ENCODE measurements around the gene CXCL10.
"Not testable (repeated sequence)": the region's sequence is repeated elsewhere in the genome, so short reads cannot be mapped to it uniquely, and the experiment has no call there.

The CXCL10 gene

DNA sequence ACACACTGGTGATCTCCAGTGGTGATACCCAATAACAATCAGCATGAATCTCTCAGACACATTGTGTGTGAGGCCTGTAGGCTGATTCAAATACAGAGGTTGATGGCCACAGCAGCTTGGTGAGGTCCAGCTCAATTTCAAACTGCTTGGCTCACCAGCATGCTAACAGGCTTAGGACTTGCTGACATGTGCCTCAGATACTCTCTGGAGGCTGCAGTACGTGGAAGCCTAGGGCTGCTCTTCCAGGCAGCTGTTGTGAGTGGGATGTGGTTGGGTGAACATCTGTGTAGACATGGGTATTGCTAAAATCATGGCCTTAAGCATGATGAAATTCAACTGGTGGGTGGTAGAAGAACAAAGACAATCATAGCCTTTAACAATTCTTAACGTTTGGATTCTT, 20.3 kb downstream of the CXCL10 start:
- DNase-seq (ENCODE audit: insufficient read length): no peak
- TF ChIP-seq POLR2A (IDR thresholded peaks at IDR 0.05; ENCODE audit: low read depth, low read length): no peak
- TF ChIP-seq POLR2AphosphoS5 (IDR thresholded peaks at IDR 0.05; ENCODE audit: low read depth, low read length): no peak
- TF ChIP-seq TAF1 (IDR thresholded peaks at IDR 0.05; ENCODE audit: borderline replicate concordance, low read depth, low read length): no peak
- no peak for FAIRE-seq

DNA sequence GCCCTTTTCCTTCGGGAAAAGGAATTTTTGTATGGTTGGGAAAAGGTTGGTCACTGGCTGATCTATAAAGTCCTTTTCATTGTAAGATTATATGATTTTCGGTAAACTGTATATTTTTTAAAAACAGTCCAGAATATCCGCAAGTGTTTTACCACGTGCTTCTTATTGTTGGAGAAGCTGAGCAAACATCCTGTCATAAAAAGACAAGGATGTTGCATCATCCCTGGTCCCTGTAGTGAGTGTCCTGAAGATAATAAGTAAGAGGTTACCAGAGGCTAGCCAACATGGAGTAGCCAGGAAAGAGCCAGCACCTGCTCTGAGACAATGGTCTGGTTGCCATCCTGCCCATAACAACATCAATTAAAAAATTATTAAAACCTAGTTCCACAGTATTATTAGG, 21.1 kb downstream of the CXCL10 start:
- FAIRE-seq (no peak), DNase-seq (ENCODE audit: insufficient read length) (no peak)
- TF ChIP-seq POLR2A (IDR thresholded peaks at IDR 0.05; ENCODE audit: low read depth, low read length) (no peak), TAF1 (IDR thresholded peaks at IDR 0.05; ENCODE audit: borderline replicate concordance, low read depth, low read length) (no peak), POLR2AphosphoS5 (IDR thresholded peaks at IDR 0.05; ENCODE audit: low read depth, low read length) (no peak)

DNA sequence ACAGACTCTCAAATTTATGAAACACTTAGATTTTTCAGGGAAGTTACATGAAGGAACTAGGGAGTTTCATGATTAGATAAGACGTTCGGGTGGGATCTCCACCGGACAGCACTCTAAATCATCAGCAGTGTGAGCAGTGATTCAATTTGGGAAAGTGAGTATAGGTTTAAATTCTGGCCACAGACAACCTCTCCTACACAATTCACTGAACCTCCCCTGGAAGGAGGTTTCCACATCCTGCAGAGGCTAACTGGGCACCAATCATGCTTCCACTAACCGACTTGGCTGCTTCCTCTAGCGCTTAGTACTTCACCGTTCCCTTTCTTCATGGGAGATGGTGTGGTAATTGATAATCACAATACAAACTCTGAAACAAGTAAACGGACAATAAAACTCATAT, 21.6 kb downstream of the CXCL10 start:
- TF ChIP-seq TAF1 (IDR thresholded peaks at IDR 0.05; ENCODE audit: borderline replicate concordance, low read depth, low read length) (no peak), POLR2AphosphoS5 (IDR thresholded peaks at IDR 0.05; ENCODE audit: low read depth, low read length) (no peak), POLR2A (IDR thresholded peaks at IDR 0.05; ENCODE audit: low read depth, low read length) (no peak)
- DNase-seq (ENCODE audit: insufficient read length): no peak
- FAIRE-seq: no peak

DNA sequence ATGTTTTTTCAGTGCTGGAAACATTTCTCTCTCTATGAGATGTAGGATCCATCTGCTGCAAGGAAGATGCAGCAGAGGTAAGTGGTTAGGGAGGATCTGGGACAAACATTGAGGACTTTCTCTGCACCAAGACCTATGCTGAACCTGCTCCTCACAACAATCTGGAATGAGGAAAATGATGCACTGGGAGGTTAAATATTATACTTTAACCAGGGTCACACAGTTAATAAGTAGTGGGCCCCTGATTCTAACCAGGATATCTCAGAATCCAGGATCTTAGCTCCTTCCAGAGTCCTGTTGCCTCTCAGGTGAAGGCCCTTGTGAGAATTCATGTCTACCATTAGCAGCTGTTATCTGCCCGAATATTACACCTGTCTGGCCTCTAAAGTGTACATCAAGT, 23.0 kb downstream of the CXCL10 start:
- no peak for TF ChIP-seq POLR2A (IDR thresholded peaks at IDR 0.05; ENCODE audit: low read depth, low read length)
- no peak for TF ChIP-seq POLR2AphosphoS5 (IDR thresholded peaks at IDR 0.05; ENCODE audit: low read depth, low read length)
- TF ChIP-seq TAF1 (IDR thresholded peaks at IDR 0.05; ENCODE audit: borderline replicate concordance, low read depth, low read length): no peak
- no peak for FAIRE-seq

DNA sequence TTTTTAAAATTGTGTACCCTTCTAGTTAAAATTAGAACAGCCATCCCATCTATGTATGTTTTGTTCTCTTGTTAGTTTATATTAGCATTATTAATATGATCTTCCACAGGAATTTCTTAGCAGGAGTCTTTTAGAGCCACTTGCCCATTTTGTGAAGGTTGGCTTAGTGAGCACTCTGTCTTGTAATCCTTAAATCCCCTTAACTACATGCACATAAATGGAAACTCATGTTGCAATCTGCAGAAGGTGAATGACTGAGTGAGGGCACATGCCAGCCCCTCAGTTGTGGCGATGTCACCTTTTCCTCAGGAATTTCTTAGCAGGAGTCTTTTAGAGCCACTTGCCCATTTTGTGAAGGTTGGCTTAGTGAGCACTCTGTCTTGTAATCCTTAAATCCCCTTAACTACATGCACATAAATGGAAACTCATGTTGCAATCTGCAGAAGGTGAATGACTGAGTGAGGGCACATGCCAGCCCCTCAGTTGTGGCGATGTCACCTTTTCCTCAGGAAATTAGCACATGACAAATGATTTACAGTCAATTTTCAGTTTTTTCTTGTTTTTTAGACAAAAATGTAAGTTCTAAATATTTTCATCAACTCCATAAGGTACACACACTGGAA, 24.7 kb downstream of the CXCL10 start:
- DNase-seq (ENCODE audit: insufficient read length): not testable (repeated sequence)
- FAIRE-seq: peak; percentile 33

More for the DNA sequence above, 23.0 kb downstream of the CXCL10 start:
- no peak for DNase-seq (ENCODE audit: insufficient read length)

DNA sequence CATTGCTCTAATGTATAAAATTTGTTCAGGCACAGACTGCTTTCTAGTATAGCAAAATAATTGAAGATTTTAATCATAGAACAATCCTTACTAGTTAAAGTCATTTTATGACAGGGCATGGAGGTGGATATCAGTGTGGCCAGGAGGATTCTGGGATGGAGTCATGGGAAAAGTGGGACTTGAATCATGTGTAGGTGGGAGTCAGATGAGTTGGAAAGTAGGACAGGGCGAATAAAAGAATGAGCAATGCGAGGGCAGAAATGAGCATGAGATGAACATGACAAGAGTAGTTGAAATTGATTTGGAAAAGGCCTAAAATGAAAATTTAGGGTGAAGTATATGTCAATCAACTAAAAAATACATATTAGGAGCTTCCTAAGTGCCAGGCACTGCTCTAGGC, 25.4 kb downstream of the CXCL10 start:
- DNase-seq (ENCODE audit: insufficient read length): no peak
- TF ChIP-seq TAF1 (IDR thresholded peaks at IDR 0.05; ENCODE audit: borderline replicate concordance, low read depth, low read length) (no peak), POLR2A (IDR thresholded peaks at IDR 0.05; ENCODE audit: low read depth, low read length) (no peak), POLR2AphosphoS5 (IDR thresholded peaks at IDR 0.05; ENCODE audit: low read depth, low read length) (no peak)
- no peak for FAIRE-seq

DNA sequence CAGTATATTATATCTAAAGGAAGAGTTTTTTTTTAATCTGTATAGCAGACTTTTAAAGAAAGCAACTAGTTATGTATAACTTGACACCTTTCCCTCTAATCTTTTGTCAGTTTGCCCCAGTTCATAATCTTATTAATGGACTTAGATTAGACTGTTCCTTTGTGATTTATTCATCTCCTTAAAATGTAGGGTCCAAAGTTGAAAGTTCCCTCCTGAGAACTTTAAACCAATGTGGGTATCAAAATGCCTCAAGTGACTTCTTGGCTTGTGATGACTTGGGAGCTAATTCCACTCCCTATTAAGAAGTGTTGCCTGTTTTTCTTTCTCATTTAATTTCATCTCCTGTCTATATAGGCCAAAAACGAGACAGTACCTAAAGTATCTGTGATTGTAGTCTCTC, 26.2 kb downstream of the CXCL10 start:
- TF ChIP-seq TAF1 (IDR thresholded peaks at IDR 0.05; ENCODE audit: borderline replicate concordance, low read depth, low read length) (no peak), POLR2A (IDR thresholded peaks at IDR 0.05; ENCODE audit: low read depth, low read length) (no peak), POLR2AphosphoS5 (IDR thresholded peaks at IDR 0.05; ENCODE audit: low read depth, low read length) (no peak)
- no peak for DNase-seq (ENCODE audit: insufficient read length)
- FAIRE-seq: no peak

DNA sequence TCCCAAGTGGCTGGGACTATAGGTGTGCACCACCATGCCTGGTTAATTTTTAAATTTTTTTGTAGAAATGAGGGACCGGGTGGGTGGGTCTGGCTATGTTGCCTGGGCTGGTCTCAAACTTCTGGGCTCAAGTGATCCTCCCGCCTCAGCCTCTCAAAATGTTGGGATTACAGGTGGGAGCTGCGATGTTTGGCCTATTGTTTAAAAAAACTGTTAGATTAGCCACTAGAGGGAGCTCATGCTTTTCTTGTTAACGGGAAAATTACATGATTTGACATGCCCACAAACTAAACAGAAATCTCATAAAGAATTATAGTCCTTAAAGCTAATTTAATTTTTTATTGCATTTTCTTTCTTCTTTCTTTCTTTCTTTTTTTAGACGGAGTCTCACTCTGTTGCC, 27.6 kb downstream of the CXCL10 start:
- FAIRE-seq (peak; percentile 70), DNase-seq (ENCODE audit: insufficient read length) (no peak)
- no peak for TF ChIP-seq TAF1 (IDR thresholded peaks at IDR 0.05; ENCODE audit: borderline replicate concordance, low read depth, low read length)
- no peak for TF ChIP-seq POLR2A (IDR thresholded peaks at IDR 0.05; ENCODE audit: low read depth, low read length)
- no peak for TF ChIP-seq POLR2AphosphoS5 (IDR thresholded peaks at IDR 0.05; ENCODE audit: low read depth, low read length)

DNA sequence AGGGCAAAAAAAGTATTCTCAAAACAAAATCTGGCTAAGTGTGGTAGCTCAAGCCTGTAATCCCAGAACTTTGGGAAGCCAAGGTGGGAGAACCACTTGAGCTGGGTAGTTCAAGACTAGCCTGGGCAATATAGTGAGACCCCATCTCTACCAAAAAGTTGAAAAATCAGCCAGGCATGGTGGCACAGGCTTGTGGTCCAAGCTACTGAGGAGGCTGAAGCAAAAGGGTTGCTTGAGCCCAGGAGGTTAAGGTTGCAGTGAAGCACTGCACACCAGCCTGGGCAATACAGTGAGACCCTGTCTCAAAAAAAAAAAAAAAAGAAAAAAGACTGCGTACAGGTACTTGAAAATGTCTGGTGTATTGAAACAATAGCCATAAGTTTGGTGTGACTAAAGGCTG, 30.8 kb downstream of the CXCL10 start:
- DNase-seq (ENCODE audit: insufficient read length): no peak
- TF ChIP-seq TAF1 (IDR thresholded peaks at IDR 0.05; ENCODE audit: borderline replicate concordance, low read depth, low read length) (no peak), POLR2A (IDR thresholded peaks at IDR 0.05; ENCODE audit: low read depth, low read length) (no peak), POLR2AphosphoS5 (IDR thresholded peaks at IDR 0.05; ENCODE audit: low read depth, low read length) (no peak)
- no peak for FAIRE-seq

DNA sequence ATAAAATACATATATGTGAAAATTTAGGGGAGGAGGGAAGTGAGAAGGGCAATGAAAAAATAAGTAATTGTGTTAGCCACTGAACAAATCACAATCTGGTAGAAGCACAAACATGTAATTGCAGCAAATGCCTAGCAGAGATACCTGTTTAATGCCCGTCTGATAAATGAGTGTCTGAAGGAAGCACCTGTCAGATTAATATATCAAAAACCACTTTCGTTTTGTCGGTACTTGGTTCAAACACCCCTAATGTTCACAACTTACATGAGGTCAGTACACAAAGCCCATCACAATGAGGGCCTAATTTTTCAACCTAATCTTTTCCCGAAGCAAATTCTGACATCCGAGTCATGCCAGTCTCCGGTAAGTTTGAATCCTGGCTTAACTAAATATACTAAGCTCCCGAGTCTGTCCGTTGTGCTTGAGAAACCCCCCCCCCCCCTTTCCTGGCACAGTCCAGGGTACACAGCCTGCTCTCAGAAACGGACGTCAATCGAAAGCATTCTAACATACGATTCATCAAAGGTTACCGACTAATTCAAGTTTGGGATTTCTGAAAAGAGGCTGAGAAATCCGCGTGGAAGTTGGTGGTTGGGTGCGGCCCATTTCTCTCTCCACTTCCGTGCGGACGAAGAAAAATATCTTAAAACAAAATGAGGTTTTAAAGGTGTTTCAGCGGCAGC, 33.3 kb downstream of the CXCL10 start:
- DNase-seq (ENCODE audit: insufficient read length): no peak
- TF ChIP-seq POLR2AphosphoS5 (IDR thresholded peaks at IDR 0.05; ENCODE audit: low read depth, low read length) (no peak), POLR2A (IDR thresholded peaks at IDR 0.05; ENCODE audit: low read depth, low read length) (no peak), TAF1 (IDR thresholded peaks at IDR 0.05; ENCODE audit: borderline replicate concordance, low read depth, low read length) (no peak)
- FAIRE-seq: peak; percentile 60

DNA sequence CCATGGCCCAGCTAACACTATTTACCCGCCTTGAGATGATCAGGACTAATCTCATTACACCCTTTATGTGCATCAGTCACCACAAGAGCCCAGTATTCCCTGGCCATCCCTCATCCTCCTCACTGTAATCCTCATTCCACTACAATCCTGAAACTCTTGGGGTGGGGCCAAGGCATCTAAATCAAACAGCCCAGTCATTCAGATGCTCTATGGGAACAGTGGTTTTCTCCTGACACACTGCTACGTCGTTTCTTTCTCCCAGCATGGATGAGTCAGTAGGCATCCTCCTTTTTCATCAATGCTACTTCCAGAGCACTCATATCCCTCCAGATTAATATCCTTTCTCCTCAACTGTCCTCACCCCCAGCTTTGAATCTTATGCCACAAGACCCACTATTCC, 38.2 kb downstream of the CXCL10 start:
- DNase-seq (ENCODE audit: insufficient read length) (no peak), FAIRE-seq (no peak)
- TF ChIP-seq POLR2A (IDR thresholded peaks at IDR 0.05; ENCODE audit: low read depth, low read length) (no peak), POLR2AphosphoS5 (IDR thresholded peaks at IDR 0.05; ENCODE audit: low read depth, low read length) (no peak), TAF1 (IDR thresholded peaks at IDR 0.05; ENCODE audit: borderline replicate concordance, low read depth, low read length) (no peak)

DNA sequence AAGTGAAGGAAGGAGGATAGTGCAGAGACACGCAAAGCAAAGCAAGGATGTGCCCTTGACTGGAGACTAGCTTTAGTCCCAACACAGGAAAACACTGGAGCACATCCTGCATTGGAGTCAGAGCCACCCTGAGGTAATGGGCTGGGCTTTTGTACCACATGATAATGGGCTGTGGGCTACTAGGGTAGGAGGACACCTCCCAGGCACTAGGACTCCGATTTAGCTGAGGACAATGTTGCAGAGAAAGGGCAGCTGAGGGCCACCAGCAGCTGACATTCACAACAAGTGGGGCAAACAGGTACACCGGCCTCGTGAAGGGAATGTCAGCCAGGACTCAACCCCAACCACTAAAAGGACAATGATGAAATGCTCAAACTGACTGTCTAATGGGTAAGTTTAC, 42.7 kb downstream of the CXCL10 start:
- TF ChIP-seq POLR2AphosphoS5 (IDR thresholded peaks at IDR 0.05; ENCODE audit: low read depth, low read length) (no peak), POLR2A (IDR thresholded peaks at IDR 0.05; ENCODE audit: low read depth, low read length) (no peak), TAF1 (IDR thresholded peaks at IDR 0.05; ENCODE audit: borderline replicate concordance, low read depth, low read length) (no peak)
- FAIRE-seq (no peak), DNase-seq (ENCODE audit: insufficient read length) (no peak)

Data from GM12892 (cell line).